Measurements from ENCODE around the gene S100A12.

DNA sequence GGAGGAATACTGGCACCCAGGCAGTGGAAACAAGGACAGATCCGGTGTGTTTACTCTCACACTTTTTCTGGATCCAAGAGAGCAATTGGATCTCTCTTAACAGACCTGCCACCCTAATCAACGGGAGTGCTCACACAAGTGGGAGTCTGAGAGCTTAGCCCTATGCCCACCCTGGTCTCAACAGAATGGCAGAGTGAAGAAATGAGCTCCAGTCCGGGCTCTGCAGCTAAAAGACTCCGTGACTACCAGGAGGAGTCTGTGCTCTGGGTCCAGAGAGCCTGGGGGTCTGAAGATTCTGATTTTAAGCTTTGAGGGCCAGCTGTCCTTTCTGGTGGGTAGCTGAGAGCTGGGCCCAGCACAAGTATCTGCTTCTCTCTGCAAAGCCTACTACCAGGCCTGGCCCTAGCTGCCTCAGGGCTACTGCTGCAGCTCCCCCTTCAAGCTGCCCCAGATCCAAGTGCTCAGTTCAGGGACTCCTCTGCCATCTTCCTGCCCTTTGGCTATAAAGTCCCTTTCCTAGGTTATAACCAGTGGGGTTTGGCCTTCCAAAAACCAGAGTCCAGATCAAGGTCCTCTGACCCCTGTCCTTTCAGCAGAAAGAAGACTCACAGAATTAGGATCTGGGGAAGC lies 13.8 kb downstream of the S100A12 start:
- no peak for TF ChIP-seq GATA2 (IDR thresholded peaks at IDR 0.05; ENCODE audit: low read depth, low read length)
- TF ChIP-seq GATA3 (IDR thresholded peaks at IDR 0.05; ENCODE audit: low read depth, low read length): no peak

Data from SH-SY5Y (cell line).